NCI-H2196 (cell line): ENCODE results near the gene OOSP4A.
"Not testable (repeated sequence)": the region's sequence is repeated elsewhere in the genome, so short reads cannot be mapped to it uniquely, and the experiment has no call there.

ENCODE experiments used
- DNase-seq: peaks from one replicate; lab custom pipeline; 2025; ENCODE audit not compliant: unreplicated experiment; lab: John Stamatoyannopoulos, UW

The OOSP4A gene

DNA sequence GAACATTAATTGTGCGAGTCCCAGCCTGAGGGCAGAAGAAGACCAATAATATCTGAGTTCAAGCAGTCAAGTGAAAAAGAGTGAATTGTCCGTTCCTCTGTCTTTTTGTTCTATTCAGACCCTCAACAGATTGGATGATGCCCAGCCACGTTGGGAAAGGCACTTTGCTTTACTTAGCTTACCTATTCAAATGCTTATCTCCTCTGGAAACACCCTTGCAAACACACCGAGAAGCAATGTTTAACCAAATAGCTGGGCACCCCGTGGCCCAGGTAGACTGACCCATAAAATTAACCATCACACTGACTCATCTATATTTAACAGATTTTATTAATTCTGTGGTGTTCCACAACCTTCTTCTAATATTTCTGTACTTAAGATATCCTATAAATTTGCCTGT is 9.3 kb downstream of the OOSP4A start:
- DNase-seq = no peak

DNA sequence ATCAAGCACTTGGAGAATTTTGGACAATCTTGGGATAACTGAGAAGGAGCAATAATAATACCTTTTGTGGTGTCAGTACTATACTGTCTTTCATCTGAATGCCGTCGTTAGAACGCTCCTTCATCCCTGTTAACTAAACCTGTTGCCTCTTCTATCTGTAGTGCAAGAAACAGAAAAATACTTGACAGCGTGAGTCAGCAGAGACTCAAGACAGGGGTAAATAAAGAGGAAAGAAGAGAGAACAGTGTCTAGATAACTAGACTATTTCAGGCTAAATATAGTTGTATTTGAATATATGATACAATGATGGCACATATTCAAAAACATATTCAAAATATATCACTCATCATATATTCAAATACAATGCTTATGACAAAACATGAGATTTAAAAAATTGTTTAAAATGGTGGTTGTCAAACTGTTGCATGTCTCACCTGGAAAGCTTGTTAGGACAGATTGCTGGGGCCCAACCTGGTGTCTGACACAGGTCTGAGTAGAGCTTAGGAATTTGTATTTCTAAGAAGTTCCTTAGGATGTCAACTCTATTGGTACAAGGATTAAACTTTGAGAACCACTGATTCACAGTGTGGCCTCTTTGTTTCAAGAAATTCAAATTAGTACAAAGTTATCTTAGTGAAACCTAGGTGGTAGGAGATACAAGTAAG is 17.4 kb downstream of the OOSP4A start:
- DNase-seq = no peak

DNA sequence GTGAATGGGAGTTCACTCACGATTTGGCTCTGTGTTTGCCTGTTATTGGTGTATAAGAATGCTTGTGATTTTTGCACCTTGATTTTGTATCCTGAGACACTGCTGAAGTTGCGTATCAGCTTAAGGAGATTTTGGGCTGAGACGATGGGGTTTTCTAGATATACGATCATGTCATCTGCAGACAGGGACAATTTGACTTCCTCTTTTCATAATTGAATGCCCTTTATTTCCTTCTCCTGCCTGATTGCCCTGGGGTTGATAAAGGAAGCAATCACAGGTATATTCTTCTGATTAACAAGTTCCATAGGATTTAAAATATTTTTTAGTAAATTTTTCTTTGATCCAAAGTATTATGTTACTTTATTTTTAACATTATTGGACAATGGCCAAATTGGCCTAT is 18.2 kb downstream of the OOSP4A start:
- not testable (repeated sequence) for DNase-seq

DNA sequence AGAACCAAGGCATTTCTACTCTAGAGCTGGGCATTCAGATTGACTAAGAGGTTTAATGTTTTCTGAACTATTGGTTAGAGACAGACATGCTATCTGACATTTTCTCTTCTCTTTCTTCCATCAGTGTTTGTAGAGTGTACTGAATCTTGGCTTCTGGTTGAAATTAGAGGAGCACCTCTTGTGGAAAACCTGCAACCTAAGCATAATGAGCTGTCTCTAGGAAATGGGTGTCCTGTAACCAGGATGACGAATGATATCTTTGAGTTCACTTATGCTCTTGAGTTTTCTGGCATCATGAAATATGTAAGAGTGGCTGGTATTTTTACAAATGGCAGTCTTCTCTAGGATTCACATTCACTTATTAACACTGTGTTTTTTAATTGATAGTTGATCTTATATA is 19.4 kb downstream of the OOSP4A start:
- DNase-seq = no peak

DNA sequence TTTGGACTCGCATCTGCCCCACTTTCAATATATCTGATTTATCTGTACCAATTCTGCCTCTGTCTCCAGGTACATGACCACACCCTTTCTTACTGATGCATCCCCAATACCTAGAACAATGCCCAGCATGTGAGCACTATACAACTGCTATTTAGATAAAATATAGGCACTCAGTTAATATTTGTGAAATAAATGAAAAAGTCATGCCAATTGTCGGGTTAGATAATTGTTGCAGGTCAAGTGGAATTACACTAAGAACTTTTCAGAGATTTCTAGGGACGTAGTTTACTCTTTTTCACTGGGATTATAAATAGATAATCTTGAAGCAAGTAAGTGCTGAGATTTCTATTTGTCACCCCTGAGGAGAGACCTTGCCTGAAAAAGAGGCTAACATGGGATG is 20.5 kb downstream of the OOSP4A start:
- DNase-seq = no peak

DNA sequence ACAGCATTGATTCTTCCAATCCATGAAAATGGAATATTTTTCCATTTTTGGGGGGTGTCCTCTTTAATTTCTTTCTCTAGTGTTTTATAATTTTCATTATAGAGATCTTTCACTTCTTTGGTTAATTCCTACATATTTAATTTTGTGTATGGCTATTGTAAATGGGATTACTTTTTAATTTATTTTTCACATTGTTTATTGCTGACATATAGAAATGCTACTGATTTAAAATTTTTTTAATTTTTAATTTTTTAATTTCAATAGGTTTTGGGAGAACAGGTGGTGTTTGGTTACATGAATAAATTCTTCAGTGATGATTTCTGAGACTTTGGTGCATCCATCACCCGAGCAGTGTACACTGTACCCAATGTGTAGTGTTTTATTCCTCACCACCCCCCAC is 26.6 kb downstream of the OOSP4A start:
- no peak for DNase-seq

DNA sequence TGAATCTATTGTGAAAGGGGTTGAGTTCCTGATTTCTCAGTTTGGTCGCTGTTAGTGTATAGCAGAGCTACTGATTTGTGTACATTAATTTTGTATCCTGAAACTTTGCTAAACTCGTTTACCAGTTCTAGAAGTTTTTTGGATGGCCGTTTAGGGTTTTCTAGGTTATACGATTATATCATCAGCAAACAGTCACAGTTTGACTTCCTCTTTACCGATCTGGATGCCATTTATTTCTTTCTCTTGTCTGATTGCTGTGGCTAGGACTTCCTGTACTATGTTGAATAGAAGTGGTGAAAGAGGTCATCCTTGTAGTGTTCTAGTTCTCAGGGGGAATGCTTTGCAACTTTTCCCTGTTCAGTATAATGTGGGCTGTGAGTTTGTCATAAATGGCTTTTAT is 28.6 kb downstream of the OOSP4A start:
- no peak for DNase-seq

DNA sequence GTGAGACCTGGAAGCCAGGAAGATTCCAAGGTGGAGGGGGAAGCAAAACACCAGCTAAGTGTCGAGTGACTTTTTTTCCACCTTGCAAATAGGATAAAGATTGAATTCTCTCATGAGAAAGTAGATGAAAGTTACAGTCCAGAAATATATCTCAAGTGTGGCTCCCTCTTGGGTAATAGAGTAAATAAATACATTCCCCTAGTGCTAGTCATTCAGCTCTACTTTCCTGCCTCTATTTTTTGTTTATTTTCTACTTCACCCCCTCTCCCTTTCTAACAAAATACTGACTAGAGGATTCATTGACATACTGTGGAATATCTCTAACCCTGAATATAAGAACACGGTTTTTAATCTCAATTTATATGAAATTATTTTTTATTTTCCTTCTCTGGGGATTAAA is 34.0 kb downstream of the OOSP4A start:
- no peak for DNase-seq

DNA sequence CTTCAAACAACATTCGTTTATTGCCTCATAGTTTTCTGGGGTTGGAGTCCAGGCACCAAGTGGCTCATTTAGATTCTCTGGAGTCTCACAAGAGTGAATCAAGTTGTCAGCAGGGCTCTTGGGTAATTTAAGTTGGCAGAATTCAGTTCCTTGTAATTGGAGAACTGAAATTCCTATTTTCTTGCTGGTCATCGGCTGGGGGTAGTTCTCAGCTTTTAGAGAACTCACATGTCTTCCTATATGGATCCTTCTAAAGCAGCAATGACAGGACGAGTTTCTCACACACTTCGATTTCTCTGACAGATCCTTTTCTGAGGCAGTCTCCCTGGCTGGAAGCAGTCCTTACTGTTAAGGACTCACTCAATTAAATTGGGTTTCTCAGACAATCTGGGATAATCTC is 35.9 kb downstream of the OOSP4A start:
- DNase-seq = no peak

DNA sequence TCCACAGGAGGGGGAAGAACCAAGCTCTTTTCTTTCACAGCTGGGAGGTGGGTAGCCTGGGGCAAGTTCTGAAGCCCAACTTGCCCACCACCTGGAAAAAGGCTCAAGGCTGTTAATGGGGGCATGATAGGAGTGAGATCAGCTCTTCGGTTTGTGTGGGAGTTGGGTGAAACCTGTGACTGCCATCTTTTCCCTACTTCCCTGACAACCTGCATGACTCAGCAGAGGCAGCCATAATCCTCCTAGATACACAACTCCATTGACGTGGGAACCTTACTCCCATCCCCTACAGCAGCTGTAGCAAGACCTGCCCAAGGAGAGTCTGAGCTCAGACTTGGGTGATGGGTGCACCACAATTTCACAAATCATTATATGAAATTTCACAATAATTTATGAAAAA is 39.9 kb downstream of the OOSP4A start:
- no peak for DNase-seq

DNA sequence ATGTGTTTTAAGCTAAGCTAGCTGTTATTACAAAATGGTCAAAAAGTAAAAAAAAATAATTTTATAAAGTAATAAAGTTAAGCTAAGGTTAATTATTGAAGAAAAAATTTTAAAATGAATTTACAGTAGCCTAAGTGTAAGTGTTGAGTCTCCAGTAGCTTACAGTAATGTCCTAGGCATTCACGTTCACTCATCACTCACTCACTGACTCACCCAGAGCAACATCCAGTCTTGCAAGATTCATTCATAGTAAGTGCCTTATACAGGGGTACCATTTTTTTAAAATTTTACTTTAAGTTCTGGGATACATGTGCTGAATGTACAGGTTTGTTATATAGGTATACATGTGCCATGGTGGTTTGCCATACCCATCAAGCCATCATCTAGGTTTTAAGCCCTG is 41.5 kb downstream of the OOSP4A start:
- no peak for DNase-seq

DNA sequence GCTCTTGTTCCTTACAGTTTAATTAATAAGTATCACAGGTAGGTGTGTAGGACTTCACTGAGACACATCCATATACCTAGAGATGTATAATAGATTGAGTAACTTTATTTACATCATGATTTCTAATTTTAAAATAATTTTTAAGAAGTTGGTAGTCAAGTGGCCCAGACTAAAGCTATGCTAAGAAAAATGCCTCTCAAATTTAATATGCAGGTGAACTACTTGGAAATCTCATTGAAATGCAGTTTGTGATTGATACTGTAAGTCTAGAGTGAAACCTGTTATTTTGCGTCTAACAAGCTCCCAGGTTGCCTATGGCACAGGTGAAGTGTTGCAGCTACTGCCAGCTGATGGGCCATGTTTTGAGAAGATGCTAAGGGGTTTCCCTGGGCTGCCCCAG is 53.0 kb downstream of the OOSP4A start, which contains the start of gene OOSP4B:
OOSP4B (plus strand) TSS at position 301 of the 400 bp plus-strand sequence.
- no peak for DNase-seq

DNA sequence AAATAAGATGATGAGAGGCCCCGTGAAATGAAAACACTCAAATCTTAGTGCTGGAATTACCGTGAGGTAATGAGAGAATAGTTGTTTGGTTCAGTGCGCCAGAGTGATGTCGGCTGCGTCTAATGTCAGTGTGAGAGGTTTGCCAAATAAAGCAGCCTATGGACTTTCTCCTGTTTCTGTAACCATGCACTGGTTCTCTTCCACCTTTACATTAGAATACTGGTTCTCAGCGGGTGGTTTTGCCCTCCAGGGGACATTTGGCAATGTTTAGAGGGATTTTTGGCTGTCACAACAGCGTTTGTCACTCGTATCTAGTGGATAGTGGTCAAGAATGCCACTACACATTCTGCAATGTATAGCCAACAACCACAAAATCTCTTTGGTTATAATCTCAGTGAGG is 54.2 kb downstream of the OOSP4A start:
- no peak for DNase-seq
